SKM-1 treated with dmso at 0.1 percent for 144 hours (cell line): Measurements from ENCODE around the gene EPHA10.

ENCODE experiments used
- DNase-seq: peaks from one replicate; lab custom pipeline; 2025; ENCODE audit not compliant: unreplicated experiment; lab: John Stamatoyannopoulos, UW

EPHA10 gene

DNA sequence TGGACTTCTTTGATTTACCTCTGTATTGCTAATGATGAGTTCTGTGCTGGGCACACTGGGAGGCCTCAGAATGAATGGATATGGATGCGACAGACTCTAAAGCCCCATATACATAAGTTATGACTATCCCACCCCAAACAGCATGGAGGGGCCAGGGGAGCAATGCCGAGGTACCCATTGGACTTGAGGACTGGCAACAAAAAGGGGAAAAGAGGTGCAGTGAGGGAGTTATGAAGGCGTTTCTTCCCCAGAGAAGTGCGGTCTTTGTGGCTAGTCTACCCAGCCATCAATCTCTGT lies 87.8 kb downstream of the EPHA10 start:
- no peak for DNase-seq

GRCh38 chr1:37676281-37677142 lies 88.4 kb downstream of the EPHA10 start:
- DNase-seq: no peak

- DNase-seq: no peak
These were observed 91.0 kb downstream of the EPHA10 start for GRCh38 chr1:37673920-37674319.

- no peak for DNase-seq
These were observed 92.6 kb downstream of the EPHA10 start for GRCh38 chr1:37672136-37672870.

DNA sequence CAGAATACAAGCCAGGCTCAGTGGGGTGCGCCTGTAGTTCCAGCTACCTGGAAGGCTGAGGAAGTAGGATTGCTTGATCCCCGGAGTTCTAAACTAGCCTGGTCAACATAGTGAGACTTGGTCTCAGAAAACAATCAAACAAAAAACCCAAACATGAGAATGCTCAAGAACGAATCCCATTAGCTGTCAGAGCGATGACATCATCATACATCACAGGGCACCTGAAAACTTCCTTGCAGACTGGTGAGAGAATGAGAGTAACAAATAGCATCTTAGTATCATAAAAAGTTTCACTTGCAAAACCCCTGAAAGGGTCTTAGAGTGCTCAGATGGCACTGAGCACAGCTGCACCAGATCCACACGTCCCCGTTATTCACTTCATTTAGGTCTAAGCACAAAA lies 93.7 kb downstream of the EPHA10 start:
- no peak for DNase-seq

DNA sequence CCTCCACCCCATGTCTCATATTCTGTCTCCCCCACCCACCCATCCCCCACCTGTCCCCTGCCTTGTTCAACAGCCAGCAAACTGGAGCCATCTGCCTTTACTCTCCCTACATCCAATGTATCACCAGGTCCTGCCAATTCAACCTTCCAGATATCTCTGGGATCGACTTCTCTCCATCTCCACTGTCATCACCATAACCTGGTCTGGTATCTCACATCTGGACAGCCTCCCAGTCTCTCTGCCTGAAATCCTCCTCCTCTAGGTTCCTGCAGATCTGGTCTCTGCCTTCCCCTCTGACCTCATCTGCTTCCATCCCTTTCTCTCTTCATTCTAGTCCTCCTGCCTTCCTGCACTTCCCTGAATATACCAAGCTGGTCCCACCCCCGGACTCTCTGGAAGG lies 94.8 kb downstream of the EPHA10 start:
- no peak for DNase-seq

DNA sequence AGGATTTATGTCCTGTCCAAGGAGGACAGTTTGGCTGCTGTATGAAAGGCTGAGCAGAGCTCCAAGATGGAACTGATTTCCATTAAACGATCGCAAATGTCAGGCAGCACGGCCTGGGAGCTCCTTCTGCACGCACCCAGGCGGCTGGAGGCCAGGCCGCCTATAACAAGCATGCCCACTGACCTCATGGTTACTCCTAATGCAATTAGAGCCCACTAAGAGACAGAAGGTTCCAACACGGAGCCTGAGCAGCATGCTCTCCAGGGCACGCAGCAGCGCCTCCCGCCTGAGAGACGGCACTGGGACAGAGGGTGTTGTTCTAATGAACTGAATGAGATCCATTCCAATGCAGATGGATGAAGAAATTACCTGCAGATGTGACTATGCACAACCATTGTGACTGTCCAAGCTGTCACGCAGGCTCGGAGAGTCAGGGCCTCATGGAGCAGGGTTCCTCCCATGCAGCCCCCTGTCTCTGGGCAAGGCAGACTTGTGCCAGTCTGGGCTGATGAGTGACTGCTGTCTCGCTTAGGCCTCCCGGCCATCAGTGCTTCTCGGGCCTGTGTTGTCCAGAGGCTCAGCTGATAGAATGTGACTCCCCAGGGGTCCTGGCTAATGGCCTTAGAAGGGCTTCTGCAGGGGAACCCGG lies 97.8 kb downstream of the EPHA10 start:
- no peak for DNase-seq

DNA sequence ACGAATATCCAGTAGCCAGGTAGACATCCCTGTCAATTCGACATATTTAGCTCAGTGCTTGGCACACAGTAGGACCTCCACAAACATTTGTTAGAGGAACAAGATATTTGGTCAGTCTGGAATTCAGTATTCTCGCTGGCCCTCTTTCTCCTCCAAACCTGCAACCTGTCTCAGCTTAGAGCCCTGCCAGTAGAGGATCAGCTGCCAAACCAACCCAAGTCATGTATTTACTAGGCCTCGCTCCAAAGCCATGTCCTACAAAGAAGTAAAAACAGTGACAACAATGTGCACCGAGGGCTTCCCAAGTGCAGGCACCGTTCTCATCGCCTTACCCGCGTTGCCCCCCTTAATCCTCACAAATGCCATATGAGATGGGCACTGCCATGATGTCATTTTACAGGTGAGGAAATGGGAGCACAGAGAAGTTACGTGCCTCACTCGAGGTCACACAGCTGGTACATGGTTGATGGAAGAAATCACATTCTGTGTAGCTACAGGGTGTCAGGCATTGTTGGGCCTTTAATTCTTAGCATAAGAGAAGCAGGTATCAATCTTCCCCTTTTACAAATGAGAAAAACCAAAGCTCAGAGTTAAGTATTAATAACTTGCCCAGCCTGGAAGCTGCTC lies 98.6 kb downstream of the EPHA10 start:
- DNase-seq: no peak
